Measurements from ENCODE around the gene SERPINB12.

The SERPINB12 gene

DNA sequence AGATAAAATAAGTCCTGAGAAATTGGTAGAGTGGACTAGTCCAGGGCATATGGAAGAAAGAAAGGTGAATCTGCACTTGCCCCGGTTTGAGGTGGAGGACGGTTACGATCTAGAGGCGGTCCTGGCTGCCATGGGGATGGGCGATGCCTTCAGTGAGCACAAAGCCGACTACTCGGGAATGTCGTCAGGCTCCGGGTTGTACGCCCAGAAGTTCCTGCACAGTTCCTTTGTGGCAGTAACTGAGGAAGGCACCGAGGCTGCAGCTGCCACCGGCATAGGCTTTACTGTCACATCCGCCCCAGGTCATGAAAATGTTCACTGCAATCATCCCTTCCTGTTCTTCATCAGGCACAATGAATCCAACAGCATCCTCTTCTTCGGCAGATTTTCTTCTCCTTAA lies 54.8 kb downstream of the SERPINB12 start:
- no peak for DNase-seq

DNA sequence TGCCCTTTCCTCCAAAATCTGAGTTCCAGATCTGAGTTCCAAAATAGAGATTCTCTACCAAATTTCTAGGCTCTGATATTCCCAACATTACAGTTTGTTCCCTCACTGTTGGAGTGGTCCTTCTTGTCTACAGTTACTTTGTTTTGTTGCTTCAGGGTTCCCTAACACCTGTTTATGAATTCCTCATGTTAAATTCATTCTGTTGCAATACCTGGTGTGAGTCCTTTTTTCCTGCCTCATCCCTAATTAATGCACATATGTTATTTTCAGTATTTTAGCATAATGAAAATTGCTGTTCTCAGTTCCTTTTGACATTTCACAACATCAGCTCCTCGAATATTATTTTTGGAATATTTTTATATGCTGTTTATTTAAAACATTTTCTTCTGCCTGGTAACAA lies 61.2 kb downstream of the SERPINB12 start:
- no peak for DNase-seq

DNA sequence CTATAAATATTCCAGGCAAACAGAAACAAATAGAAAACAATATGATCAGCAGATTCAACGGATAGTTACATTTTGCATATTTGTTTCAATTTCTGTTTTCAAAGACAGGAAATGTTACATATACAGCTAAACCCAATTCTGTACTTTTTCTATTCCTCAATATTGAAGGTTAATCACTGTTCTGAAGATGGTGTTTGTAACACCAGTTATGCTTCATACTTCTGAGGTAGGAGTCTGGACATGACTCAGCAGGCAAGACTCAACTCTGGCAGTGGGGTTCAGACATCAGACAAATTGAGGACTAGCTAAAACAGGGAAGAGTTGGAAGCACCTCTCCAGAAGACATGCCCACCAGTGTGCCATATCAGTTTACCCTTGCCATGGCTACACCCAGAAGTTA lies 61.6 kb downstream of the SERPINB12 start:
- DNase-seq: no peak

DNA sequence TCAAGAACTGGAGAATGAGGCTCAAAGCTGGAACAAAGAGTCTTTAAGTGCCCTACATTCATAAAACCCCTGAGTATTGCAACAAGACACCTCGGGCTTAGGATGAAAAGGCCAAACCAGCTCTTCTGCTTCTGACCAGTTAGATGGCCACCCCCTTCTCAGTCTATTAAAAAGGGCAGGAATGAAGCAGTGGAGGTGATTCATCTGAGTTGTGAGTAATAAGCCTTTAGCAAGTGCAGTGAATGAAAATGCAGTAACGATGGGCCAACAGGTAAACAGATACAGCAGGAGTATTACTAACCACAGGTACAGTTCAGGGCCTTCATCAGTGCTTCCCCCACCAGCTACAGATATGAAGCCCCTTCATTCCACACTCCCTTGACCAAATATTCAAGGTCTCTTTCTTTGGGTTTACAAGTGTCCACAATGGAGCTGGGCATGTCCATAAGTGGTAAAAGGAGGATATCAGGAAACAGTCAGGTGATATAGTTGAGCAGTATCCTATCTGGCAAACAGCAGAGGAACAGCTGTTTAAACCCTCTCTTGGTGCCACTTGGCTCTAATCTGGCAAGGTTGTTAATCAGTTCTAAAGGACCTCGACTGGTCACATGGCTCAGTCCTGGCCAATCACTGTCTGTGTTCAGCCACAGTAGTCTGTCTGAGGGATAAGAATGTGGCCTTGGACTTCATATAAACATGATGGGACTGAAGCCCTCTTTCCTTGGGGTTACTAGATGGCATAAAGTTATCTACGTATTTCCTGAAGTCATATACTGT lies 62.8 kb downstream of the SERPINB12 start:
- DNase-seq: no peak

DNA sequence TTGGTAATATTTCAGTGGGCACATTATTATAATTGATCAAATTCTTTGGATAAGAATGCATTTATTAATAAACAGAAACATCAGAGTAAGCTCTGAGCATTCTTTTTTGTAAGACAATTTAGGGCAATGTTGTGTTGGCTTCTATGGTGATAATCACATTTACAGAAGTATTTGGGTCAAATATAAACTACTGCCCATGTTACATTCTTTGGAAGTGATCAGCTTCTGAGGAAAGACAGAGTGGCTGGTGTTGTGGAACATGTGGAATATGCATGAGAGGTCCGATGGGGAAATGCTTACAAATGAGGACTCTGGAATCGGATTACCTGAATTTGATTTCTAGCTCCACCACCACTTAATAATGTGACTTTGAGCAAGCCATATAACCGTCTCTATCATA lies 64.4 kb downstream of the SERPINB12 start:
- no peak for DNase-seq

DNA sequence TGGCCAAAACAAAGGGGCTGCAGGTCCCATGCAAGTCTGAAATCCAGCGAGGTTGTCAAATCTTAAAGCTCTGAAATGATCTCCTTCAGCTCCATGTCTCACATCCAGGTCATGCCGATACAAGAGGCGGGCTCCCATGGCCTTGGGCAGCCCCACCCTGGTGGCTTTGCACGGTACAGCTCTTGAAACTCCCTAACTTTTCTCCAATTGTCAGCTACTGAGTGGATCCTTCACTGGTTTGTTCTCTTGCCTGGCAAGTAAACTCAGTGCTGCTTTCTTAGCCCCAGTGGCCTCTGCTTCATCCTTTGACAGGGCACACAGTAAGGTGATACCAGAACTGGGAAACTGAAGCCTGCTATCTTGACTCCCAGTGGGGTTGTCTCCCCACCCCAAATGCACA lies 71.3 kb downstream of the SERPINB12 start:
- DNase-seq: no peak

DNA sequence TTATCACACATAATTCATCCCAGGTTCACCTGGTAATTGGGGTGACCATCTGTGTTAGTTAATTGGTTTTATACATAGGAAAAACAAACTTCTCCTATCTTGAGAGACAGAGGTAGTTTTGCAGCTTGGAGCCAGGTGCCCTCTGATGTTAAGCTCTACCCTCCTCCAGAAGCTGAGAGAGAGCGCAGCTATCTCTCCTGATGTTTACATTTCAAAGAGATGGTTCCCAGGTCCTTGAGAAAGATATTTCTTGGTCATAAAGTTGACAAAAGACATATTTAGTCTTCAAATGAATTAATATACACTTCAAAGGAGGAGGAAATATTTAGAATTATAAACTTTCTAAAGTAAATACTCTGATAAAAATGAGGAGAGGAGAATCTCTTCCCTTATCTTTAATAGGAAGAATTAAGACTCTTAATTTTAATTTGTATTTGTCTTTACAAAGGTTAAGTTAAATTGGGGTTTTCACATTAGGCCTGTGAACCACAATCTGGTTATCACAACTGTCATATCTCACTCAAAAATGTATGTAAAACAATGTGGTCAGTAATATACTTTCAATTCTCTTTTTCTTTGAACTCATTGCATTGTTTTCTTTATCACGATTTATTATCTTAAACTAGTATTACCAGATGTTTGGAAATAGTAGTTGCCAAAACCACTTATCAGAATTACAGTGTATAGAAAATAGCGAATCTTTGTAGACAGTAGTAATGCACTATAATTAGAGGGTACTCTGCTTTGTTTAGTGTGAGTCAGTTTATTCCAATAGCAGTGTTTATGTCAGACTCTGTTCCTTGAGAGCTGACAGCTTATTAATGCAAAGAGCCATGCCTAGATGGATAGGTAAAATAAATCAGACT lies 75.1 kb downstream of the SERPINB12 start:
- no peak for DNase-seq

DNA sequence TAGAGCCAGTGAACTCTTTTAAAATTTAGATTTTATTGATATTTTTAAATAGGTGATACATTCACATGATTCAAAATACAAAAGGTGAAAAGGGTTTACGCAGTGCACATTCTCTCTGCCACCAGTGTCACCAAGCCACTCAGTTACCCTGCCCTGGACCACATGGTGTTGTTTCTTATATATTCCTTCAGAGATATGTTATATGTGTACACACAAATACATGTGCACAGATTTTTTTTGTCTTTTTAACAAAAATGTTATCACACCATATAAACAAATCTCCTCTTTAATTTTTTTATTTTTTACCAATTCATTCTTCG lies 75.7 kb downstream of the SERPINB12 start:
- DNase-seq: no peak

Data from nucleus accumbens (tissue), 56 donors.